GM12878 (cell line): ENCODE results near the gene LACRT. TPM values are rescaled to one million over a fixed set of nuclear protein-coding genes. Genes with fewer than 3 reads are reported as not detected.

Source experiments
- CBFB ChIP-seq: IDR thresholded peaks from 2 replicates; pipeline ENCODE4 v1.6.1; 2016; ENCODE audit warnings: antibody characterized with exemption, low read depth
- GABPA ChIP-seq: IDR thresholded peaks from 2 replicates; pipeline ENCODE4 v1.6.1; 2014; ENCODE audit warnings: antibody characterized with exemption, low read depth, mild to moderate bottlenecking, inconsistent platforms
- MXI1 ChIP-seq: fragments of 150-350 bp; IDR thresholded peaks from 2 replicates; pipeline ENCODE4 v1.6.1; 2011; ENCODE audit warnings: low read depth, mild to moderate bottlenecking, inconsistent platforms, low read length, improper control_type of control experiment
- PML ChIP-seq: IDR thresholded peaks from 2 replicates; pipeline ENCODE4 v1.6.1; 2012; ENCODE audit warnings: low read length, inconsistent platforms
- RELA ChIP-seq: fragments of 450-650 bp; IDR thresholded peaks from 2 replicates; pipeline ENCODE4 v1.8.0; 2014; ENCODE audit warnings: borderline replicate concordance; ENCODE audit not compliant: partially characterized antibody
- RFX5 ChIP-seq: IDR thresholded peaks from 2 replicates; pipeline ENCODE4 v1.6.1; 2011; ENCODE audit warnings: low read depth, low read length, improper control_type of control experiment
- WRNIP1 ChIP-seq: IDR thresholded peaks from 2 replicates; pipeline ENCODE4 v1.6.1; 2011; ENCODE audit warnings: low read depth, low read length, improper control_type of control experiment, borderline replicate concordance
- polyA plus RNA-seq, 11 experiments: library from polyadenylated mRNA; depleted of rRNA in 4 of 11; unstranded in 6 of 11; stranded (reverse) in 5 of 11; fragments of >200 nt; fragmentation: Nextera tagmentation in 4 of 11; fragmentation: Illumina TruSeq in 1 of 11; extraction: Ambion mirVana in 4 of 11; extraction: Trizol in 1 of 11; gene quantifications; 1 replicate in 1 of 11; 2 replicates in 10 of 11; pipeline versions ENCODE4 v1.2.1 to v1.2.3, GENCODE V29; 2011 to 2016; ENCODE audit warnings: inconsistent platforms in 2 of 11, missing spikeins in 2 of 11, low read depth in 1 of 11
- total RNA-seq, 4 experiments: library from RNA; depleted of rRNA in 3 of 4; stranded (reverse); fragments of >200 nt in 3 of 4; fragmentation: Illumina TruSeq in 1 of 4; extraction: Trizol in 1 of 4; gene quantifications; 2 replicates each; pipeline versions ENCODE4 v1.2.1 to v1.2.3, GENCODE V29; 2013 to 2021
- TF ChIP-seq, protein P1 (sequence below): IDR thresholded peaks from 2 replicates; pipeline ENCODE4 v1.6.1; 2012; ENCODE audit warnings: improper control_type of control experiment, low read depth, low read length; ENCODE audit not compliant: insufficient replicate concordance
- TF ChIP-seq, protein P2 (sequence below): fragments of 450-650 bp; IDR thresholded peaks from 2 replicates; pipeline ENCODE4 v1.6.1; 2017; ENCODE audit warnings: mild to moderate bottlenecking, moderate library complexity
- TF ChIP-seq, protein P3 (sequence below): IDR thresholded peaks from 2 replicates; pipeline ENCODE4 v1.6.1; 2012; ENCODE audit warnings: mild to moderate bottlenecking, low read depth, low read length
- TF ChIP-seq, protein P4 (sequence below): fragments of 450-650 bp; formaldehyde crosslinking; IDR thresholded peaks from 2 replicates; pipeline ENCODE4 v1.5.0; 2022; ENCODE audit warnings: mild to moderate bottlenecking, missing genetic modification characterization

Gene LACRT
- total and polyA plus RNA-seq, 10 of the 15 experiments (the other 5 are each of a cell fraction or from before 2014, with no cell fraction given): not detected

DNA sequence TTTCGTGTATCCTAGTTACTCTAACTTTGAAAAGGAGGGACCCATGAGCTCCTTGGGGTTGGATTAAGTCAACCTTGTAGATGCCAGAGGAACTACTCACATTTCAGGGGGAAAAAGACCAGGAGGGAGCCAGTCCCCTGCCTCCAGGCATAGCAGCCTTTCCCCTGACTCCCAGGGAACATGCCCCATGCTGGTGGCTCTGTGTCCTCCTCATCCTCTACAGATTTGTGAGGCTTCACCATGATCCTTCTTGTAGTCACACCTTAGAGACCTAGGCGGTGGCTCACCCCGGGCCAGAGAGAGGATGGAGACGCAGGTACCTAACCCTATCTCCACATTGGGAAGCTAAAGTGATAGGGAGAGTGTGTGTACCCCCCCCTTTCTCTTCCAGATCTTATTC lies 30.3 kb downstream of the LACRT start (continued):
- TF ChIP-seq, protein P1, sequence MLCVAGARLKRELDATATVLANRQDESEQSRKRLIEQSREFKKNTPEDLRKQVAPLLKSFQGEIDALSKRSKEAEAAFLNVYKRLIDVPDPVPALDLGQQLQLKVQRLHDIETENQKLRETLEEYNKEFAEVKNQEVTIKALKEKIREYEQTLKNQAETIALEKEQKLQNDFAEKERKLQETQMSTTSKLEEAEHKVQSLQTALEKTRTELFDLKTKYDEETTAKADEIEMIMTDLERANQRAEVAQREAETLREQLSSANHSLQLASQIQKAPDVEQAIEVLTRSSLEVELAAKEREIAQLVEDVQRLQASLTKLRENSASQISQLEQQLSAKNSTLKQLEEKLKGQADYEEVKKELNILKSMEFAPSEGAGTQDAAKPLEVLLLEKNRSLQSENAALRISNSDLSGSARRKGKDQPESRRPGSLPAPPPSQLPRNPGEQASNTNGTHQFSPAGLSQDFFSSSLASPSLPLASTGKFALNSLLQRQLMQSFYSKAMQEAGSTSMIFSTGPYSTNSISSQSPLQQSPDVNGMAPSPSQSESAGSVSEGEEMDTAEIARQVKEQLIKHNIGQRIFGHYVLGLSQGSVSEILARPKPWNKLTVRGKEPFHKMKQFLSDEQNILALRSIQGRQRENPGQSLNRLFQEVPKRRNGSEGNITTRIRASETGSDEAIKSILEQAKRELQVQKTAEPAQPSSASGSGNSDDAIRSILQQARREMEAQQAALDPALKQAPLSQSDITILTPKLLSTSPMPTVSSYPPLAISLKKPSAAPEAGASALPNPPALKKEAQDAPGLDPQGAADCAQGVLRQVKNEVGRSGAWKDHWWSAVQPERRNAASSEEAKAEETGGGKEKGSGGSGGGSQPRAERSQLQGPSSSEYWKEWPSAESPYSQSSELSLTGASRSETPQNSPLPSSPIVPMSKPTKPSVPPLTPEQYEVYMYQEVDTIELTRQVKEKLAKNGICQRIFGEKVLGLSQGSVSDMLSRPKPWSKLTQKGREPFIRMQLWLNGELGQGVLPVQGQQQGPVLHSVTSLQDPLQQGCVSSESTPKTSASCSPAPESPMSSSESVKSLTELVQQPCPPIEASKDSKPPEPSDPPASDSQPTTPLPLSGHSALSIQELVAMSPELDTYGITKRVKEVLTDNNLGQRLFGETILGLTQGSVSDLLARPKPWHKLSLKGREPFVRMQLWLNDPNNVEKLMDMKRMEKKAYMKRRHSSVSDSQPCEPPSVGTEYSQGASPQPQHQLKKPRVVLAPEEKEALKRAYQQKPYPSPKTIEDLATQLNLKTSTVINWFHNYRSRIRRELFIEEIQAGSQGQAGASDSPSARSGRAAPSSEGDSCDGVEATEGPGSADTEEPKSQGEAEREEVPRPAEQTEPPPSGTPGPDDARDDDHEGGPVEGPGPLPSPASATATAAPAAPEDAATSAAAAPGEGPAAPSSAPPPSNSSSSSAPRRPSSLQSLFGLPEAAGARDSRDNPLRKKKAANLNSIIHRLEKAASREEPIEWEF: no peak
- TF ChIP-seq CBFB: no peak
- no peak for TF ChIP-seq MXI1
- TF ChIP-seq RELA: no peak
- TF ChIP-seq, protein P2, sequence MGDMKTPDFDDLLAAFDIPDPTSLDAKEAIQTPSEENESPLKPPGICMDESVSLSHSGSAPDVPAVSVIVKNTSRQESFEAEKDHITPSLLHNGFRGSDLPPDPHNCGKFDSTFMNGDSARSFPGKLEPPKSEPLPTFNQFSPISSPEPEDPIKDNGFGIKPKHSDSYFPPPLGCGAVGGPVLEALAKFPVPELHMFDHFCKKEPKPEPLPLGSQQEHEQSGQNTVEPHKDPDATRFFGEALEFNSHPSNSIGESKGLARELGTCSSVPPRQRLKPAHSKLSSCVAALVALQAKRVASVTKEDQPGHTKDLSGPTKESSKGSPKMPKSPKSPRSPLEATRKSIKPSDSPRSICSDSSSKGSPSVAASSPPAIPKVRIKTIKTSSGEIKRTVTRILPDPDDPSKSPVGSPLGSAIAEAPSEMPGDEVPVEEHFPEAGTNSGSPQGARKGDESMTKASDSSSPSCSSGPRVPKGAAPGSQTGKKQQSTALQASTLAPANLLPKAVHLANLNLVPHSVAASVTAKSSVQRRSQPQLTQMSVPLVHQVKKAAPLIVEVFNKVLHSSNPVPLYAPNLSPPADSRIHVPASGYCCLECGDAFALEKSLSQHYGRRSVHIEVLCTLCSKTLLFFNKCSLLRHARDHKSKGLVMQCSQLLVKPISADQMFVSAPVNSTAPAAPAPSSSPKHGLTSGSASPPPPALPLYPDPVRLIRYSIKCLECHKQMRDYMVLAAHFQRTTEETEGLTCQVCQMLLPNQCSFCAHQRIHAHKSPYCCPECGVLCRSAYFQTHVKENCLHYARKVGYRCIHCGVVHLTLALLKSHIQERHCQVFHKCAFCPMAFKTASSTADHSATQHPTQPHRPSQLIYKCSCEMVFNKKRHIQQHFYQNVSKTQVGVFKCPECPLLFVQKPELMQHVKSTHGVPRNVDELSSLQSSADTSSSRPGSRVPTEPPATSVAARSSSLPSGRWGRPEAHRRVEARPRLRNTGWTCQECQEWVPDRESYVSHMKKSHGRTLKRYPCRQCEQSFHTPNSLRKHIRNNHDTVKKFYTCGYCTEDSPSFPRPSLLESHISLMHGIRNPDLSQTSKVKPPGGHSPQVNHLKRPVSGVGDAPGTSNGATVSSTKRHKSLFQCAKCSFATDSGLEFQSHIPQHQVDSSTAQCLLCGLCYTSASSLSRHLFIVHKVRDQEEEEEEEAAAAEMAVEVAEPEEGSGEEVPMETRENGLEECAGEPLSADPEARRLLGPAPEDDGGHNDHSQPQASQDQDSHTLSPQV: no peak
- TF ChIP-seq, protein P3, sequence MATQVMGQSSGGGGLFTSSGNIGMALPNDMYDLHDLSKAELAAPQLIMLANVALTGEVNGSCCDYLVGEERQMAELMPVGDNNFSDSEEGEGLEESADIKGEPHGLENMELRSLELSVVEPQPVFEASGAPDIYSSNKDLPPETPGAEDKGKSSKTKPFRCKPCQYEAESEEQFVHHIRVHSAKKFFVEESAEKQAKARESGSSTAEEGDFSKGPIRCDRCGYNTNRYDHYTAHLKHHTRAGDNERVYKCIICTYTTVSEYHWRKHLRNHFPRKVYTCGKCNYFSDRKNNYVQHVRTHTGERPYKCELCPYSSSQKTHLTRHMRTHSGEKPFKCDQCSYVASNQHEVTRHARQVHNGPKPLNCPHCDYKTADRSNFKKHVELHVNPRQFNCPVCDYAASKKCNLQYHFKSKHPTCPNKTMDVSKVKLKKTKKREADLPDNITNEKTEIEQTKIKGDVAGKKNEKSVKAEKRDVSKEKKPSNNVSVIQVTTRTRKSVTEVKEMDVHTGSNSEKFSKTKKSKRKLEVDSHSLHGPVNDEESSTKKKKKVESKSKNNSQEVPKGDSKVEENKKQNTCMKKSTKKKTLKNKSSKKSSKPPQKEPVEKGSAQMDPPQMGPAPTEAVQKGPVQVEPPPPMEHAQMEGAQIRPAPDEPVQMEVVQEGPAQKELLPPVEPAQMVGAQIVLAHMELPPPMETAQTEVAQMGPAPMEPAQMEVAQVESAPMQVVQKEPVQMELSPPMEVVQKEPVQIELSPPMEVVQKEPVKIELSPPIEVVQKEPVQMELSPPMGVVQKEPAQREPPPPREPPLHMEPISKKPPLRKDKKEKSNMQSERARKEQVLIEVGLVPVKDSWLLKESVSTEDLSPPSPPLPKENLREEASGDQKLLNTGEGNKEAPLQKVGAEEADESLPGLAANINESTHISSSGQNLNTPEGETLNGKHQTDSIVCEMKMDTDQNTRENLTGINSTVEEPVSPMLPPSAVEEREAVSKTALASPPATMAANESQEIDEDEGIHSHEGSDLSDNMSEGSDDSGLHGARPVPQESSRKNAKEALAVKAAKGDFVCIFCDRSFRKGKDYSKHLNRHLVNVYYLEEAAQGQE: no peak
- no peak for TF ChIP-seq RFX5
- TF ChIP-seq, protein P4, sequence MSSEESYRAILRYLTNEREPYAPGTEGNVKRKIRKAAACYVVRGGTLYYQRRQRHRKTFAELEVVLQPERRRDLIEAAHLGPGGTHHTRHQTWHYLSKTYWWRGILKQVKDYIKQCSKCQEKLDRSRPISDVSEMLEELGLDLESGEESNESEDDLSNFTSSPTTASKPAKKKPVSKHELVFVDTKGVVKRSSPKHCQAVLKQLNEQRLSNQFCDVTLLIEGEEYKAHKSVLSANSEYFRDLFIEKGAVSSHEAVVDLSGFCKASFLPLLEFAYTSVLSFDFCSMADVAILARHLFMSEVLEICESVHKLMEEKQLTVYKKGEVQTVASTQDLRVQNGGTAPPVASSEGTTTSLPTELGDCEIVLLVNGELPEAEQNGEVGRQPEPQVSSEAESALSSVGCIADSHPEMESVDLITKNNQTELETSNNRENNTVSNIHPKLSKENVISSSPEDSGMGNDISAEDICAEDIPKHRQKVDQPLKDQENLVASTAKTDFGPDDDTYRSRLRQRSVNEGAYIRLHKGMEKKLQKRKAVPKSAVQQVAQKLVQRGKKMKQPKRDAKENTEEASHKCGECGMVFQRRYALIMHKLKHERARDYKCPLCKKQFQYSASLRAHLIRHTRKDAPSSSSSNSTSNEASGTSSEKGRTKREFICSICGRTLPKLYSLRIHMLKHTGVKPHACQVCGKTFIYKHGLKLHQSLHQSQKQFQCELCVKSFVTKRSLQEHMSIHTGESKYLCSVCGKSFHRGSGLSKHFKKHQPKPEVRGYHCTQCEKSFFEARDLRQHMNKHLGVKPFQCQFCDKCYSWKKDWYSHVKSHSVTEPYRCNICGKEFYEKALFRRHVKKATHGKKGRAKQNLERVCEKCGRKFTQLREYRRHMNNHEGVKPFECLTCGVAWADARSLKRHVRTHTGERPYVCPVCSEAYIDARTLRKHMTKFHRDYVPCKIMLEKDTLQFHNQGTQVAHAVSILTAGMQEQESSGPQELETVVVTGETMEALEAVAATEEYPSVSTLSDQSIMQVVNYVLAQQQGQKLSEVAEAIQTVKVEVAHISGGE: no peak
- TF ChIP-seq GABPA: no peak
- no peak for TF ChIP-seq WRNIP1
- no peak for TF ChIP-seq PML
